Stimulated activated CD4-positive, alpha-beta T cell treated with anti-CD3 and anti-CD28 coated beads, Interleukin-4, amount 100 ng/mL, for 48 hours (primary cell): Measurements from ENCODE around the gene UVRAG.

Experiments used
- DNase-seq, 2 donors: peaks; one replicate each; pipeline ENCODE4 v3.0.0-alpha.2; 2020; ENCODE audit warnings: low read depth in 2 of 2

UVRAG gene

DNA sequence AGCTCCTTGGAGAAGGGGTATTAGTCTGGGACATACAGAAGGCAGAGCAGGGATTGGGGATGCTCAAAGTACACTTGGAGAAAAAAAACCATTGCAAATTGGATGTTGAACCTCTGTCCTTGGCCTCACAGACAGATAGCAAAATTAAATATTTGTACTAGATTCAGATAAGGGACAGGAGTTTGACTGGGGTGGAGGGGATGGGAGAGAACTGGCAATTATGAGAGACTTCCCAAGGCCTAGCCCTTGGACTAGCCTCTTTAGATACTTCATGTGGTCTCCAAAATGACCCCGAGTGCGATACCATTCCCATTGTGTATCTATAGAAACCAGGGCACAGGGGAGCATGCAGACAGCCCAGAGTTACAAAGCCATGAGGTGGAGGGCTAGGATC lies 30.9 kb upstream of the UVRAG start:
- no peak for DNase-seq

- DNase-seq, result no peak
Observed at GRCh38 chr11:75784506-75784905, 30.5 kb upstream of the UVRAG start.

DNA sequence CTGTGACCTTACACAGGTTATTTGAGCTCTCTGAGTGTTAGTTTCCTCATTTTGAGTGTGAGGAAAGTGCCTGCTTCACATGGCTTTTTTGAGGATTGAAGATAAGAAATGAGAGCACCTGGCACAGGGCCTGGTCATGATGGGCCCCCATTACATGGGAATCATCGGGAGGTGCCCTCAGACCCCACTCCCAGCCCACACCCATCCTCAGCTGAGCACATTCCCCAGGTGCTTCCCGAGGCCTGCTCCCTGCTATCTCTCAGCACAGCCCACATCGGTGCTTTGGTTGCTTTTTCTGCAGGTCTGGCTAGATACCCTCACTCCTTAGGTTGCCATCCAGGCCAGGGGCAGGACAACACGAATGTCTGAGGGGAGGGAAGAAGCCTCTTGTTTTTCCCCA lies 29.8 kb upstream of the UVRAG start:
- DNase-seq, result no peak

GRCh38 chr11:75786101-75786736 lies 28.8 kb upstream of the UVRAG start:
- DNase-seq, result no peak

GRCh38 chr11:75789521-75789920 lies 25.5 kb upstream of the UVRAG start:
- no peak for DNase-seq

- DNase-seq, result no peak
Observed at GRCh38 chr11:75790986-75791385, 24.0 kb upstream of the UVRAG start.

- DNase-seq, result no peak
Observed at GRCh38 chr11:75792127-75792731, 22.8 kb upstream of the UVRAG start.

GRCh38 chr11:75792997-75793800 lies 21.8 kb upstream of the UVRAG start:
- DNase-seq, result no peak

GRCh38 chr11:75793966-75794365 lies 21.0 kb upstream of the UVRAG start:
- no peak for DNase-seq

- no peak for DNase-seq
Observed at GRCh38 chr11:75795276-75796090, 19.5 kb upstream of the UVRAG start.

DNA sequence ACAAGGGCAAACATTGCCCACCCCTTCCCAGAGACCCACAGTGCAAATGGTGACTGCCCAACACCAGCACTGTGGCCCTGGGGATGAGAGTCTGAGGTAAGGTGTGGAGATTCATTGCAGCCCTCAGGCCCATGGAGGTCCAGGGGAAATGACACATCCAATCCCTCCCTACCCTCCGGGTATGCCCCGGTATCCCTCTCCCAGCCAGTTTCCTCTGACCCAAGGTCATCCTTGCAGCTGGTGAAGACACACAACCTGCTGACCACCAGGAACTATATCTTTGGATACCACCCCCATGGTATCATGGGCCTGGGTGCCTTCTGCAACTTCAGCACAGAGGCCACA lies 18.9 kb upstream of the UVRAG start:
- DNase-seq, result no peak

DNA sequence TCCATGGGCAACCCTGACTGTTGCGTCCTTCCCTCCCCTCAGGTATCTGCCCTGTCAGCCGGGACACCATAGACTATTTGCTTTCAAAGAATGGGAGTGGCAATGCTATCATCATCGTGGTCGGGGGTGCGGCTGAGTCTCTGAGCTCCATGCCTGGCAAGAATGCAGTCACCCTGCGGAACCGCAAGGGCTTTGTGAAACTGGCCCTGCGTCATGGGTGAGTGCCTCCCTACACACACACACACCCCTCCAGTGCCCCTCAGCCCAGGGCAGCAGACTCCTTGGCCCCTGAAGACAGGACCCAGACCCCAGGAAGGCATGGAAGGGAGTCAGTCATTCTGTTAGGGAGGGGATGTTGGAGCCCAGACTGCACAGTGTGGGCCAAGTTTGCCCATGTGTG lies 17.9 kb upstream of the UVRAG start:
- DNase-seq, result no peak

DNA sequence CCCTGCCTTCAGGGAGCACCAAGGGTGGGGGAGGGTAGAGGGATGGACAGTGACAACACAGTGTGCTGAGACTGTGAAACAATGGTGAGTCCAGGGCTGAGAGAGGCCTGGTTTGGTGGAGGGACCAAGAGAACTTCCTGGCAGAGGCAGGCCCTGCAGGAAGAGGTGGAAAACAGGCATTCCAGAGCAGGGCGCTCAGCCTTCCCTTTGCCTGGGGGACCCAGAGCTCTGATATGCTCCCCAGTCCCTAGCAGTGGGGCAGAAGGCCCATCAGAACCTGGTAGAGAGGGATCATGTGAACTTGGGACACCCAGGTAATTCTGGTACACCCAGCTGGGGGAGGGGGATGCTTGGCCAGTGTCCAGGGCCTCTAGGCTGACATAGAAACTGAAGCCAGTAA lies 17.2 kb upstream of the UVRAG start:
- DNase-seq, result no peak

- DNase-seq, result no peak
Observed at GRCh38 chr11:75800136-75800675, 14.8 kb upstream of the UVRAG start.

DNA sequence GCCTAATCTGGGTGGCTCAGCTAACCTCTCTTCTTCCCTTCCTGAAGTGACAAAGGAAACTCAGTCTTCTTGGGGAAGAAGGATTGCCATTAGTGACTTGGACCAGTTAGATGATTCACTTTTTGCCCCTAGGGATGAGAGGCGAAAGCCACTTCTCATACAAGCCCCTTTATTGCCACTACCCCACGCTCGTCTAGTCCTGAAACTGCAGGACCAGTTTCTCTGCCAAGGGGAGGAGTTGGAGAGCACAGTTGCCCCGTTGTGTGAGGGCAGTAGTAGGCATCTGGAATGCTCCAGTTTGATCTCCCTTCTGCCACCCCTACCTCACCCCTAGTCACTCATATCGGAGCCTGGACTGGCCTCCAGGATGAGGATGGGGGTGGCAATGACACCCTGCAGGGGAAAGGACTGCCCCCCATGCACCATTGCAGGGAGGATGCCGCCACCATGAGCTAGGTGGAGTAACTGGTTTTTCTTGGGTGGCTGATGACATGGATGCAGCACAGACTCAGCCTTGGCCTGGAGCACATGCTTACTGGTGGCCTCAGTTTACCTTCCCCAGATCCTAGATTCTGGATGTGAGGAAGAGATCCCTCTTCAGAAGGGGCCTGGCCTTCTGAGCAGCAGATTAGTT lies 14.2 kb upstream of the UVRAG start:
- no peak for DNase-seq

DNA sequence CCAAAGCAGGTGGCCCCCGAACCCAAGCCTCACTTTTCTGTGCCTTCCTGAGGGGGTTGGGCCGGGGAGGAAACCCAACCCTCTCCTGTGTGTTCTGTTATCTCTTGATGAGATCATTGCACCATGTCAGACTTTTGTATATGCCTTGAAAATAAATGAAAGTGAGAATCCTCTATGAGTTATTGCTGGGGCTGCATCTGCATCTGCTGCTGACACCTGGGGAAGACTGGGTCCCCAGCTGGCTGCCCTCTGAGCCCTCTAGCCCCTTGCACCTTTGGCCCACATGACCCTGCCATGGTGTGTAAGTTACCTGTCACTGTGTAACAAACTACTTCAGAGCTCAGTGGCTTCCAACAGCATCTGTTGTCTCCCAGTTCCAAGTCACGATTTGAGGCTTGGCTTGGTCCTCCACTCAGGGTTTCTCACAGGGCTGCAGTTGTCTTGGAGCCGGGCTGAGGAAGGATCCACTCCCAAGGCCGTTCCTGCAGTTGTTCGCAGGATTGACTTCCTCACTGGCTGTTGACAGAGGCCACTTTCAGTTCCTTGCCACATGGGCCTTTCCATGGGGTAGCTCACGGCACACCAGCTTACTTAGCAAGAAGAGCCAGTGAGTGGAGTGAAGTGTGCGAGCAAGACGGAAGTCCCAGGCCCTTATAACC lies 13.5 kb upstream of the UVRAG start:
- DNase-seq, result no peak

DNA sequence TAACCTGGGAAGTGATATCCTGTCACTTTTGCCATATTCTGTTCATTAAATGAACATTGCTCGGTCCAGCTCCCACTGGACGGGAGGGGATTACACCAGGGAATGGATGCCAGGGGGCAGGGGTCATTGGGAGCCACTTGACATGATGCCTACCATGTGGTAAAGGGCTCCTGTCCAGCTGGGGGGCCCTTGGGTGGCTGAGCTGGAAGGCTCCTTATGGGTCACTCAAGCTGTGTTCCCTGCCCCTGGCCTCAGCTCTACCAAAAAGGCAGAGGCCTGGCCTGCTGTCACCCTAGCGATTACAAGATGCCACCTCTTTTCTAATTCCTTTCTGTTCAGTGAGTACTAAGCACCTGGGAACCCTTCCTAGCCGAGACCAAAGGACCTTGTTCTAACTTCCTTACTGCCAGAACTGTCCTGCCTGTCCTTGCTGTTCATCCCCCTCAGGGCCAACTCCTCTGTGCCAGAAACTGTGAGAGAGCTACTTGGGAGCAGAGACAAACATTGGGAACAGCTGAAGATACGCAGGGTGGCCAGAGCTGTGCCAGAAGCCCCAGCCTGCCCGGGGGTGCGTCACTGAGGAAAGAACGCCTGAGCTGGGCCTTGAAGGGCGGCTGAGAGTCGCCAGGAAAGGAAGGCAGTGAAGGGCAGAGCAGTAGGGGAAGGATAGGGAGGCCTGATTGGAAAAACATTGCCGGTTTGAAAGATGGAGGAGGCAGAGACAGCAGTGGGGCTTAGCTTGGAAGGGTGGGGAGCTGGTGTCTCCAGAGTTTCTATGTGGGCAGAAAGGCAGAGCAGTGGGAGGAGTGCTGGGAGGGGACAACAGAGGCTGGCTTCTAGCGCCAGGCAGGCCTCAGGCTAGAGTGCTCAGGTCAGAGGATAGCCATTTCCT lies 12.7 kb upstream of the UVRAG start:
- DNase-seq, result no peak

DNA sequence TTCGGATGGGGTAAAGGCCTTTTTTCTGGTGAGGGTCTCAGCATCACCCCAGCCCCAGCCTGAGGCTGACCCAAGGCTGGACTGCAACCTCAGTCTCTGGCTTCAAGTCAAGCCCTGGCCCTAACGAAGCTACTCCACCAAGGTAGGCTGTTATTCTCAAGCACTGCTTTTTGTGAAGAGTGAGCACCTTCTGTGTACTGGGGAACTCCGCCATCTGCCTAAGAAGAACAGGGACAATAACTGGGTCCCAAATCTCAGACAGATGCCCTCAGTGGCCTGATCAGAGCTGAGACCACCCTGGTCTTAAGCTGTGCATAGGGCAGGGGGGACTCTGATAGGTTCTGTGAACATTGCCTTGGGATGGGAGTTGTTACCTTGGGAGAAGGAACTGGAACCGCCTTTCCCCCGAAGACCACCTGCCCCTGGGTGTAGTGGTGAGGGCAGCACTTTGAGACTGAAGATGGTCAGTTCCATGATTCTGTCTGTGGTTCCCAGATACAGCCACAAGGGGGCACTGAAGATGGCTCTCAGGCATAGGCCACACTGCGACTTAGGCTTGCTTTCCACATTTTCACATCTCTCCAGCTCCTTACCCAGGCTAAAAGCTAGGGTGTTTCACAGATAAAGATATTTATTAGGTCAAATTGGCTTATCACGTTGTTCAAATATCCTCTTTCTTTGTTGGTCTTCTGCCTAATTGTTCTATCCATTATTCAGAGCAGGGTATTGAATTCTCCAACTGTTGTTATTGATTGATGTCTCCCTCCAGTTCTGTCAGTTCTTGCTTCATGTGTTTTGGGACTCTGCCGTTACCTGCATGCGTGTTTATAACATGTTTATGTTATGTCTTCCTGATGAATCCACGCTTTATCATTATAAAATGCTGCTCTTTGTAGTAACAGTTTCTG lies 11.8 kb upstream of the UVRAG start:
- DNase-seq, result peak; percentile 49 to 65

GRCh38 chr11:75809111-75809510 lies 5.9 kb upstream of the UVRAG start:
- no peak for DNase-seq
